GM21737 (cell line): ENCODE measurements around the gene IL19.

Experiments used
- ATAC-seq: cut with Tn5 transposase; IDR thresholded peaks from one replicate; pipeline ENCODE4 v1.9.1; 2021; ENCODE audit warnings: mild to moderate bottlenecking, moderate library complexity; ENCODE audit not compliant: unreplicated experiment

Gene IL19

DNA sequence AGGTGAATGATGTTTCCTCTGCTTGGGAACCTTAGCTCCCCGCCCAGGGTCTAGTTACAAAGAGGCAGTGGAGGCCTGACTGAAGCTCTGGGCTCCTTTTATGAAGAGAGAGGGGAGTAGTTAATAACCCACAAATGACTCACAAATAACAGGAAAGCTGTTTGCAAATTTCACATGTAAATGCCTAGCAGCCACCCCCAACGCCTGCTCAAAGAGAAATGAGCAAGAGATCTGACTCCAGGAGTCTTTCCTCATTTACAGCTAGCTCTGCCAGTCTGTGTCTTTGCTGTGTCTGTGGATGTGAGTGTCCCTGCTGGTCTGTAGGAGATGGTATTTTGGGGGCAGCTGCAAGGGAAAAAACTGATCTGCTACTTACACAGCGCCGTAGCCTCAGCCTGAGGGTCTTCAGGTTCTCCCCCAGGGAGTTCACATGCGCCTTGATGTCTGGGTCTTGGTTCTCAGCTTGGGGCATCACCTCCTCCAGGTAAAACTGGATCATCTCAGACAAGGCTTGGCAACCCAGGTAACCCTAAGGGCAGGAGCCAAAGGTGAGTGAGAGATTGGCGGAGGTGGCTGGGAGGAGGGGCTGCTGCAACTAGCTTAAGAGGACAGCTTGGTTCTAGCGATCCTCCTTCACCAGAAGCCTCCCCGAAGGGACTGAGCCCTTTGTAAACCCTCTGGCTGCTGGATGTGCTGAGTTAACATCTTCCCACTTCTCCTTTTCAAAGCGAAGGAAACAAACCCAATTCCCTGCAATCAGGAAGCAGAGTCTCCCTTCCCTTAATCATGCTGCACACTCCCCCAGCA lies at the start of gene IL19:
IL19 (plus strand) TSS at position 243 of the 807 bp plus-strand sequence. CDS start 65,890 bp downstream, outside the sequence.
- ATAC-seq = no peak

DNA sequence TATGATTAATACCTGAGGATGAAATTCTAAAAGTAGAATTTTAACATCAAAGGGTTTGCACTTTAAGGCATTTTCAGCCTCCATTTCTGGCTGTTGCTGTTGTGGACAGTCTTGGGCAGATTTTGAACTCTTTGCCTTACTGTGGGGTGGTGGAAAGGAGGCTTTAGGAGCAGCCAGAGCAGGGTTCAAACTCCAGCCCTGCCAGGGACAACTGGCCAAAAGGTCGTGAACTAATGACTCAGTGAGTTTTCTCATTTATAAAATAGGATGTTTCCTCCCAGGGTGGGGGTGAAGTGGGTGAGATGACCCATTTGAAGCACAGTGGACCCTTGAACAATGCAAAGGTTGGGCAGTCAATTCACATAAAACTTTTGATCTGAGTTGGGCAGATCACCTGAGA lies 49.1 kb upstream of the IL19 start:
- ATAC-seq = no peak

DNA sequence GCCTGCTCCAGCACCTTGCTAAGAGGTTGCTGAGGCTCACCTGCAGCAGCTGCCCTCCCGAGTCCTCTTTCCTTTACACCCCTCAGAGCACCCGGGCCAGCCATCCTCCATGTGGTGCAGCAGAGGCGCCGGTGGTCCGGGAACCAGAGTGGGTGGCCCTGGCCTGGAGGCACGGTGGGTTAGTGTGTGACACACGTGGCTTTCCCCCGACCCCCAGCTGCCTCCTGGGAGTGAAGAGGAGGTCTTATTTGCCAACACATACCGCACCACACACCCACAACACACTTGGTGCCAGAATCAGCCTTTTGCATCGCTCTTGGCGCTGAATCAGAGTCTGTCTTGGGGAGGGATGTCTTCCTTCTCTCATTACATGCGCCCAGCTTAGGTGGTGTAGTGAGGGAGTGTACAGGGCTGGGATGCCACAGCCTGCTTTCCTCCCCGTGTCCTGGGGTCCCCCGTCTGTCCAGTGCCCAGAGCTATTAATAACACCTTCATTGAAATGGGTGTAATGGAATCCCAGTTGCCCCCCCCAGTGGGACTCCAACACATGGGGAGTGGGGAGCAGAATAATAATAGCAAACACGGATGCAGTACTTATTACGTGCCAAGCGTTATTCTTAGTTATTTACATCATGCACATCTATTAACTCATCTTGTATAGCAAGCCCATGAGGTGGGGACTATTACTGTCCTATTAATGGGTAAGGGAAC lies 47.7 kb upstream of the IL19 start:
- no peak for ATAC-seq

GRCh38 chr1:206723462-206723804 lies 47.1 kb upstream of the IL19 start:
- no peak for ATAC-seq

DNA sequence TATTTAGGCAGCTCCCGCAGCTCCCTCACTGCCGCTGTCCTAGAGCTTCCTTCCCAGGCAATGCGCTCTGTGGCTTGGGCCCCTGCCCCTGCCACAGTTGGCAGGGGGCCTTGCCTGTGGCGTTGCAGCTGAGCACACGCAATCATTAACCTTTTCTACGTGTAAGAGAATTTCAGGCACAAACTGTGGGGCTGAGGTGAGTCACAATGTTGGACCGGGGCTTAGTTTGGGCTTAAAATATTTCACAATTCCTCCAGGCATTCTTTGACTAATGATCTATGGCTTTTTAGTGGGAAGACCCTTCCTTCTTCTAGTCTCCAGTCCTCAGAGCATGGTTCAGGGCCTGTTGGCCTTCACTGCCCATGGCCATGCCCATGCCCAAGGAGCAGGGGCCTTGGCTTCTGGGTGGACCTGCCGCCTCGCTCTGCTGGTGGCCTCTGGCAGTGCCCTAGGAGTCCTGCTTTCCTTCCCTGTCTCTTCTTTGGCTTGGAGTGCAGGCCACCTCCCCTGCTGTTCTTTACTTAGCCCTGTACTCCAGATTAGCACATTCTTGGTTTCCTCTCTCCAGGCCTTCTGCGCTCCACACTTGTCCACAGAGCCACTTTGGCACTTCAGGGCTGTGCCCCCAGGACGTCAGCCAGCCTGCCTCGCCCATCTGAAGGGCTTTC lies 46.6 kb upstream of the IL19 start:
- ATAC-seq = no peak

- ATAC-seq = no peak
Observed at GRCh38 chr1:206725109-206725963, 45.2 kb upstream of the IL19 start.

DNA sequence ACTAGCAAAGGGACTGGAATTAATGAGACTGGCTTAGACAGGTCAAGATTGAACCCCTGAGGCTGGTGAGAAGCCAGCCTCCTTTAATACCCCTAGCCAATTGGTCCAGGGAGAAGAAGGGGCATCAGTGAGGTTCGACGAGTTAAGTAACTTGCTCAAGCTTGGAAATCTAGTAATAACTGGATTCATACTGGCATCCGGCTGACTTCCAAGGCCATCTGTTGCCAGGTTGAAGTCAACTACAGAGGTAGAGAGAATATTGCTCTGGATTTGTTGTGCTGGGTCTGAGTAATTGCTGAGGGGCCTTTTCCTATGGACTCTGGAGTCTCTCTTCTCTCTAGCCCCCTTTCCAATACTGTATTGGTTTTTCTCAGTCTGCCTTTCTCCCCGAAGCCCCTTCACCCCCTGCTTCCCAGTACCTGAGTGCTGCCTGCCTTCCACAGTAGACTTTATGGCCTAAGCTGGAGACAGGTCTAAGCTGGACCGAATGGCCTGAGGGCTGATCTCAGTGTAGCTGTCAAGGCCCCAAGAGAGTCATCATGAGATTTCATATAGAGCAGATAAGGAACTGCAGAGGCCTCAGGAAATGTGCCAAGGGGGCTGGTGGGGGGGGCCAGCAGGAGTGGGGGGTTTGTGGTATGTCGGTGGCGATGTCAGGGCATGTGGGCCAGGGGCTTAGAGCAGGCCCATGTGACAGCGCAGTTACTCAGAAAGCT lies 42.4 kb upstream of the IL19 start:
- no peak for ATAC-seq

GRCh38 chr1:206728697-206728987 lies 41.9 kb upstream of the IL19 start:
- no peak for ATAC-seq

DNA sequence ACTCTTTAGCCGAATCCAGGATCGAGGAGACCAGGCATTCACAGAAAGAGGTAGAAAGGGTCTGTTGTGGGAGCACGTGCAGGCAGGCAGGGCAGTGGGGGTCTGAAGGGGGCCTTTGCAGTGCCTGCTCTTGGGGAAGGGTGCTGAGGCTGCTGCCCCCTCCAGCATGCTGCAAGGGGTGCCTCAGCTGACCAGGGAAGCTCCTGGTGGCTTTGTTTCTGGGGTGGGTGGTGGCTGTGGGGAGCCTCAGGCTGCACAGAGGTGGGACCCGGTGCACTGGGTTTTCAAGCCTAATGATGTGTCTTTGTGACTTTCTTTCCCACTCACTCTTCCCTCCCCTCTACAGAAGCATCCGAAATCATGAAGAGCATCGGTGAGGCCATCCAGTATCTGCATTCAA lies 41.5 kb upstream of the IL19 start:
- ATAC-seq = no peak

- ATAC-seq = no peak
Observed at GRCh38 chr1:206729507-206729906, 41.1 kb upstream of the IL19 start.

DNA sequence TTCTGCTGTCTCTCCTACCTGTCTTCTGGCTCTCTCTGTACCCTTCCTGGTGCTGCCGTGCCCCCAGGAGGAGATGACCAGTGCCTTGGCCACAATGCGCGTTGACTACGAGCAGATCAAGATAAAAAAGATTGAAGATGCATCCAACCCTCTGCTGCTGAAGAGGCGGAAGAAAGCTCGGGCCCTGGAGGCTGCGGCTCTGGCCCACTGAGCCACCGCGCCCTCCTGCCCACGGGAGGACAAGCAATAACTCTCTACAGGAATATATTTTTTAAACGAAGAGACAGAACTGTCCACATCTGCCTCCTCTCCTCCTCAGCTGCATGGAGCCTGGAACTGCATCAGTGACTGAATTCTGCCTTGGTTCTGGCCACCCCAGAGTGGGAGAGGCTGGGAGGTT lies 38.1 kb upstream of the IL19 start:
- ATAC-seq = no peak

GRCh38 chr1:206732992-206733391 lies 37.6 kb upstream of the IL19 start:
- ATAC-seq = no peak

- no peak for ATAC-seq
Observed at GRCh38 chr1:206734499-206735142, 36.0 kb upstream of the IL19 start.

- ATAC-seq = no peak
Observed at GRCh38 chr1:206735553-206736031, 35.0 kb upstream of the IL19 start.

- ATAC-seq = no peak
Observed at GRCh38 chr1:206736878-206737728, 33.5 kb upstream of the IL19 start.

- no peak for ATAC-seq
Observed at GRCh38 chr1:206737729-206738201, 32.8 kb upstream of the IL19 start.

GRCh38 chr1:206738370-206739366 lies 31.9 kb upstream of the IL19 start:
- ATAC-seq = no peak
